NCI-H2227 (cell line): ENCODE data around the gene VHLL.
A peak's percentile ranks its signal among the peaks of the same experiment; 100 is the strongest.

Experiments used
- DNase-seq: peaks from one replicate; lab custom pipeline; 2025; ENCODE audit not compliant: unreplicated experiment; lab: John Stamatoyannopoulos, UW

The VHLL gene

GRCh38 chr1:156257711-156258110 is 41.4 kb downstream of the VHLL start:
- no peak for DNase-seq

- DNase-seq, result no peak
Measured at GRCh38 chr1:156253634-156254033, 45.5 kb downstream of the VHLL start.

GRCh38 chr1:156251527-156251926 is 47.6 kb downstream of the VHLL start:
- peak; percentile 85 for DNase-seq

GRCh38 chr1:156249593-156249992 is 49.5 kb downstream of the VHLL start:
- no peak for DNase-seq
